Inferior parietal cortex (tissue), 1 donor: ENCODE data around the gene NUDT14.

Experiments used
- DNase-seq: peaks from one replicate; pipeline ENCODE4 v3.0.0-alpha.2; 2016; ENCODE audit errors: extremely low spot score

Gene NUDT14

GRCh38 chr14:105146976-105147635, 34.0 kb downstream of the NUDT14 start:
- no peak for DNase-seq

GRCh38 chr14:105146181-105146975, 34.7 kb downstream of the NUDT14 start:
- DNase-seq: no peak

GRCh38 chr14:105145381-105146180, 35.5 kb downstream of the NUDT14 start:
- no peak for DNase-seq

GRCh38 chr14:105144666-105145380, 36.3 kb downstream of the NUDT14 start:
- no peak for DNase-seq

GRCh38 chr14:105144026-105144665, 37.0 kb downstream of the NUDT14 start:
- DNase-seq: no peak

GRCh38 chr14:105143451-105144025, 37.6 kb downstream of the NUDT14 start:
- no peak for DNase-seq

GRCh38 chr14:105142651-105143450, 38.3 kb downstream of the NUDT14 start:
- DNase-seq: no peak

- no peak for DNase-seq
Observed at GRCh38 chr14:105141486-105142281, 39.4 kb downstream of the NUDT14 start.

- DNase-seq: no peak
Observed at GRCh38 chr14:105141026-105141425, 40.1 kb downstream of the NUDT14 start.

- DNase-seq: no peak
Observed at GRCh38 chr14:105140581-105140980, 40.5 kb downstream of the NUDT14 start.

GRCh38 chr14:105139831-105140239, 41.3 kb downstream of the NUDT14 start:
- no peak for DNase-seq

GRCh38 chr14:105139212-105139825, 41.8 kb downstream of the NUDT14 start:
- no peak for DNase-seq

- DNase-seq: no peak
Observed at GRCh38 chr14:105138551-105139111, 42.5 kb downstream of the NUDT14 start.

GRCh38 chr14:105138021-105138541, 43.0 kb downstream of the NUDT14 start:
- no peak for DNase-seq

- no peak for DNase-seq
Observed at GRCh38 chr14:105137481-105138020, 43.6 kb downstream of the NUDT14 start.

- DNase-seq: no peak
Observed at GRCh38 chr14:105136401-105137322, 44.5 kb downstream of the NUDT14 start.
